22Rv1 (cell line): Measurements from ENCODE around the gene CNTN2.

ENCODE experiments used
- CTCF ChIP-seq: fragments of 450-650 bp; IDR thresholded peaks from 2 replicates; pipeline ENCODE4 v1.5.1; 2017; ENCODE audit warnings: mild to moderate bottlenecking
- ZFX ChIP-seq: fragments of 450-650 bp; IDR thresholded peaks from 2 replicates; pipeline ENCODE4 v1.6.1; 2017; ENCODE audit warnings: antibody characterized with exemption, borderline replicate concordance

GRCh38 chr1:205018381-205018780 lies 24.6 kb upstream of the CNTN2 start:
- TF ChIP-seq CTCF, result no peak
- no peak for TF ChIP-seq ZFX
